HepG2 (cell line): ENCODE results near the gene ATP8B4. TPM values are rescaled to one million over a fixed set of nuclear protein-coding genes. Genes with fewer than 3 reads are reported as not detected.

Experiments used
- ATAC-seq: fragments of 200-7000 bp; cut with Tn5 transposase; 3 replicates; pipeline ENCODE4 v1.9.1; 2020; ENCODE audit warnings: mild to moderate bottlenecking, moderate library complexity
- BruUV-seq: library from RNA; stranded (reverse); fragments of 400-500 nt; replicated peaks from 2 replicates; lab custom pipeline; 2021; lab: Mats Ljungman, UMichigan
- CTCF ChIA-PET: fragments of 300-600 bp; formaldehyde crosslinking; extraction: SDS; loops from one replicate; lab custom pipeline; 2021; ENCODE audit warnings: low total read pairs, inconsistent platforms, low intra/inter-chr PET ratio; lab: Yijun Ruan, JAX
- POLR2A ChIA-PET: fragments of 350-600 bp; sonication (Branson Sonifier 250); formaldehyde crosslinking; loops from one replicate; lab custom pipeline; 2020; ENCODE audit warnings: antibody characterized with exemption, inconsistent platforms; lab: Yijun Ruan, JAX
- DNase-seq: peaks from one replicate; pipeline ENCODE4 v3.0.0-alpha.2; 2015; ENCODE audit warnings: low spot score
- FAIRE-seq: peaks from 3 replicates; lab custom pipeline; 2011; peaks lifted over from hg19 to GRCh38; lab: Jason Lieb, UNC
- H2AFZ ChIP-seq: one replicate; pipeline ENCODE4 v1.6.1; 2011; ENCODE audit warnings: low read length, inconsistent platforms
- H3K27ac ChIP-seq: fragments of 300-600 bp; 3 replicates; pipeline ENCODE4 v1.8.0; 2011; ENCODE audit warnings: mixed run types, mild to moderate bottlenecking, mixed read lengths, low read length, inconsistent platforms; ENCODE audit not compliant: insufficient read depth; ENCODE audit errors: extremely low read length
- H3K27me3 ChIP-seq, 2 experiments: fragments of 200-600 bp in 1 of 2; 2 replicates in 1 of 2; 3 replicates in 1 of 2; pipeline versions ENCODE4 v1.6.0 to v1.8.0; 2011; ENCODE audit warnings: low read length in 2 of 2, mild to moderate bottlenecking in 2 of 2, moderate library complexity in 2 of 2, inconsistent platforms in 1 of 2; ENCODE audit not compliant: insufficient read depth in 2 of 2, control insufficient read depth in 1 of 2
- H3K36me3 ChIP-seq, 2 experiments: fragments of 200-600 bp in 1 of 2; replicated peaks in 1 of 2; 2 replicates in 1 of 2; 3 replicates in 1 of 2; pipeline versions ENCODE4 v1.5.1 to v1.8.0; 2011; ENCODE audit warnings: low read length in 2 of 2, inconsistent platforms in 1 of 2; ENCODE audit not compliant: insufficient read depth in 2 of 2, control insufficient read depth in 1 of 2
- H3K4me1 ChIP-seq: 2 replicates; pipeline ENCODE4 v1.5.1; 2012; ENCODE audit warnings: low read length, inconsistent platforms; ENCODE audit not compliant: insufficient read depth
- H3K4me2 ChIP-seq: 2 replicates; pipeline ENCODE4 v1.6.0; 2011; ENCODE audit warnings: low read depth, low read length, inconsistent platforms
- H3K4me3 ChIP-seq, 3 experiments: fragments of 200-600 bp in 1 of 3; sonication (generic), shearing (Covaris generic) in 1 of 3; replicated peaks in 1 of 3; 2 replicates each; pipeline ENCODE4 v1.5.1; 2011 to 2016; ENCODE audit warnings: low read length in 3 of 3, inconsistent platforms in 2 of 3, low read depth in 2 of 3, mild to moderate bottlenecking in 2 of 3, control low read depth in 1 of 3, mixed read lengths in 1 of 3; ENCODE audit not compliant: insufficient read depth in 1 of 3
- H3K79me2 ChIP-seq: one replicate; pipeline ENCODE4 v1.6.1; 2011; ENCODE audit warnings: low read length, inconsistent platforms; ENCODE audit not compliant: insufficient read depth
- H3K9ac ChIP-seq: 2 replicates; pipeline ENCODE4 v1.6.0; 2011; ENCODE audit warnings: mild to moderate bottlenecking, low read depth, low read length, inconsistent platforms; ENCODE audit not compliant: insufficient read depth
- H3K9me3 ChIP-seq: 2 replicates; pipeline ENCODE4 v1.5.1; 2012; ENCODE audit warnings: mild to moderate bottlenecking, low read length
- H4K20me1 ChIP-seq: 2 replicates; pipeline ENCODE4 v1.6.0; 2011; ENCODE audit warnings: inconsistent platforms, mild to moderate bottlenecking, low read length, moderate library complexity; ENCODE audit not compliant: insufficient read depth
- CCAR2 ChIP-seq: fragments of 200-400 bp; formaldehyde crosslinking; optimal IDR thresholded peaks from 2 replicates; pipeline ENCODE3; 2018; ENCODE audit warnings: low read depth, mild to moderate bottlenecking, low read length, moderate library complexity
- FLYWCH1 ChIP-seq: sonication (generic); formaldehyde crosslinking; IDR thresholded peaks from 2 replicates; pipeline ENCODE4 v1.8.1; 2023; ENCODE audit warnings: mild to moderate bottlenecking, missing genetic modification reagents
- SOX5 ChIP-seq: IDR thresholded peaks from 2 replicates; pipeline ENCODE4 v1.6.1; 2016; ENCODE audit warnings: borderline replicate concordance
- ZBTB26 ChIP-seq: IDR thresholded peaks from 2 replicates; pipeline ENCODE4 v1.6.1; 2016; ENCODE audit warnings: missing compliant biosample characterization, missing genetic modification reagents, borderline replicate concordance
- ZNF503 ChIP-seq: sonication (generic); formaldehyde crosslinking; IDR thresholded peaks from 2 replicates; pipeline ENCODE4 v1.4.0; 2020; ENCODE audit warnings: missing genetic modification reagents
- WGBS: methylation state at CpG from one replicate; pipeline ENCODE4 v1.1.6; 2017; ENCODE audit warnings: low lambda C conversion rate; 5-methylcytosine and 5-hydroxymethylcytosine counted together
- in situ Hi-C: cut with HindIII; loops from 2 replicates; pipeline ENCODE4 v1.10.0; 2017; ENCODE audit warnings: low pct_unique_long_range_greater_than_20kb; ENCODE audit not compliant: extremely low pct_ligation_motif_present
- intact Hi-C: fragments of 100-400 bp; cut with micrococcal nuclease; formaldehyde crosslinking; loops from one replicate; pipeline ENCODE4 v1.10.0; 2022; ENCODE audit not compliant: unreplicated experiment
- polyA plus RNA-seq, 8 experiments: library from polyadenylated mRNA; depleted of rRNA in 3 of 8; stranded (reverse) in 7 of 8; unstranded in 1 of 8; fragments of >200 nt; fragmentation: Illumina TruSeq in 4 of 8; extraction: Trizol in 4 of 8; gene quantifications; 2 replicates each; pipeline versions ENCODE4 v1.2.1 to v1.2.3, GENCODE V29; 2011 to 2016; ENCODE audit warnings: low read depth in 4 of 8, missing spikeins in 1 of 8, mixed read lengths in 1 of 8; ENCODE audit not compliant: insufficient read depth in 1 of 8
- total RNA-seq, 5 experiments: library from RNA; depleted of rRNA; stranded (reverse); fragments of >200 nt; fragmentation: Illumina TruSeq; extraction: Trizol; gene quantifications; 2 replicates each; pipeline ENCODE4 v1.2.3, GENCODE V29; 2016; ENCODE audit warnings: low read depth in 1 of 5

ATP8B4 gene
- total and polyA plus RNA-seq, 2 of the 13 experiments (the other 11 are each of a cell fraction or from before 2014, with no cell fraction given): 0.24 to 0.69 TPM

GRCh38 chr15:49823987-49824774 is 294.9 kb downstream of the ATP8B4 start:
- Histone ChIP-seq H3K36me3 (no peaks in the 10 kb centered on the region), H3K27ac (no peak overlapping the region), H3K79me2 (no peaks in the 10 kb centered on the region), H3K4me2 (no peak overlapping the region), H3K4me3 (no peak overlapping the region), H3K4me1 (no peaks in the 10 kb centered on the region), H2AFZ (no peak overlapping the region), H3K27me3 (no peaks in the 10 kb centered on the region), H4K20me1 (no peaks in the 10 kb centered on the region), H3K9ac (no peak overlapping the region), H3K9me3 (no peaks in the 10 kb centered on the region)
- DNase-seq: no peak
- BruUV-seq: no TSS peak
- TF ChIP-seq ZBTB26: no peak
- no peak for TF ChIP-seq FLYWCH1 (CRISPR knock-in tag)
- TF ChIP-seq SOX5 (CRISPR knock-in tag): no peak
- TF ChIP-seq CCAR2: no peak
- no peak for TF ChIP-seq ZNF503
- intact Hi-C loops (no loop called here), in situ Hi-C loops (no loop called here)
- WGBS: 3% methylated on average over 5 of the region's 5 CpGs
- no peak for ATAC-seq
- ChIA-PET CTCF (no interaction called here), POLR2A (no interaction called here)
- no peak for FAIRE-seq
